Small intestine (tissue), 7 donors: Measurements from ENCODE around the gene PPP2R2B. TPM values are rescaled to one million over a fixed set of nuclear protein-coding genes. Genes with fewer than 3 reads are reported as not detected.
"Not testable (repeated sequence)": the region's sequence is repeated elsewhere in the genome, so short reads cannot be mapped to it uniquely, and the experiment has no call there.

Experiments used
- DNase-seq, 2 donors: peaks; one replicate each; pipeline versions ENCODE4 v3.0.0 to v3.0.0-alpha.2; 2013
- FAIRE-seq: peaks from 2 replicates; lab custom pipeline; 2012; peaks lifted over from hg19 to GRCh38; lab: Jason Lieb, UNC
- H3K27ac ChIP-seq, 3 donors: one replicate each; pipeline ENCODE4 v1.5.1; 2013; ENCODE audit warnings: low read length in 2 of 3, mild to moderate bottlenecking in 2 of 3, control low read depth in 1 of 3, inconsistent platforms in 1 of 3, low read depth in 1 of 3, moderate library complexity in 1 of 3
- H3K27me3 ChIP-seq, 3 donors: one replicate each; pipeline ENCODE4 v1.6.1; 2013; ENCODE audit warnings: low read length in 3 of 3, inconsistent platforms in 1 of 3; ENCODE audit not compliant: control insufficient read depth in 3 of 3, insufficient read depth in 3 of 3
- H3K36me3 ChIP-seq, 3 donors: one replicate each; pipeline ENCODE4 v1.6.1; 2013; ENCODE audit warnings: low read length in 3 of 3, inconsistent platforms in 1 of 3, low read depth in 1 of 3, mild to moderate bottlenecking in 1 of 3, moderate library complexity in 1 of 3; ENCODE audit not compliant: control insufficient read depth in 3 of 3, insufficient read depth in 2 of 3
- H3K4me1 ChIP-seq, 3 donors: one replicate each; pipeline ENCODE4 v1.6.1; 2013; ENCODE audit warnings: low read length in 2 of 3, inconsistent platforms in 1 of 3, low read depth in 1 of 3, mild to moderate bottlenecking in 1 of 3, moderate library complexity in 1 of 3; ENCODE audit not compliant: control insufficient read depth in 3 of 3, insufficient read depth in 2 of 3
- H3K4me3 ChIP-seq, 3 donors: one replicate each; pipeline ENCODE4 v1.5.1; 2013; ENCODE audit warnings: low read length in 3 of 3, control low read depth in 1 of 3, inconsistent platforms in 1 of 3, low read depth in 1 of 3, mild to moderate bottlenecking in 1 of 3, moderate library complexity in 1 of 3
- H3K9me3 ChIP-seq, 2 donors: one replicate each; pipeline ENCODE4 v1.6.1; 2013; ENCODE audit warnings: low read depth in 1 of 2, low read length in 1 of 2; ENCODE audit not compliant: control insufficient read depth in 2 of 2, insufficient read depth in 1 of 2
- WGBS, 3 donors: extraction: QIAGEN DNeasy Blood & Tissue Kit; methylation state at CpG; one replicate each; pipeline ENCODE4 v1.1.7; 2013; 5-methylcytosine and 5-hydroxymethylcytosine counted together
- polyA plus RNA-seq, 4 donors: library from polyadenylated mRNA; stranded (reverse) in 3 of 4; unstranded in 1 of 4; fragments of 200-250 nt in 3 of 4; fragments of 120-200 nt in 1 of 4; gene quantifications; one replicate each; pipeline versions ENCODE4 v1.2.1 to v1.2.3, GENCODE V29; 2013
- donor health status: healthy with polysubstance abuse.
- donor health status: control.
- donor health status: control.
- donor health status: Bipolar disorder and iron deficiency.
- donor health status: healthy.

Gene PPP2R2B
- polyA plus RNA-seq, 4 donors, result 0.22 to 3.8 (median 1.6) TPM

- Histone ChIP-seq H3K27me3 (no peaks in the 10 kb centered on the region), H3K27ac (no peak overlapping the region), H3K9me3 (no peaks in the 10 kb centered on the region), H3K36me3 (no peaks in the 10 kb centered on the region), H3K4me1 (no peaks in the 10 kb centered on the region), H3K4me3 (no peak overlapping the region)
- FAIRE-seq (no peak), DNase-seq (no peak)
- WGBS, 3 donors, result 83 to 94% (median 94%) methylated on average over 1 of the region's 1 CpG
These were observed 130.0 kb downstream of the PPP2R2B start for GRCh38 chr5:146748533-146748932.

- Histone ChIP-seq H3K27me3 (no peaks in the 10 kb centered on the region), H3K4me1 (no peaks in the 10 kb centered on the region)
- WGBS, 3 donors, result 30 to 57% (median 48%) methylated on average over 5 of the region's 5 CpGs
These were observed 132.5 kb downstream of the PPP2R2B start for GRCh38 chr5:146745931-146746577.

GRCh38 chr5:146744068-146744745, 134.3 kb downstream of the PPP2R2B start:
- DNase-seq, result no peak
- no peak overlapping the region for H3K4me3 ChIP-seq
- no peaks in the 10 kb centered on the region for H3K36me3 ChIP-seq
- FAIRE-seq, result no peak
- no peak overlapping the region for H3K27ac ChIP-seq
- H3K9me3 ChIP-seq, result no peaks in the 10 kb centered on the region
- H3K27me3 ChIP-seq, result no peaks in the 10 kb centered on the region
- 82 to 87% (median 84%) methylated on average over 2 of the region's 2 CpGs for WGBS, 3 donors
- H3K4me1 ChIP-seq, result no peaks in the 10 kb centered on the region

More at GRCh38 chr5:146745931-146746577, 132.5 kb downstream of the PPP2R2B start:
- H3K4me3 ChIP-seq, result no peak overlapping the region
- no peaks in the 10 kb centered on the region for H3K36me3 ChIP-seq
- no peak for FAIRE-seq
- no peaks in the 10 kb centered on the region for H3K9me3 ChIP-seq
- DNase-seq, result no peak
- no peak overlapping the region for H3K27ac ChIP-seq

GRCh38 chr5:146734936-146735577, 143.5 kb downstream of the PPP2R2B start:
- no peaks in the 10 kb centered on the region for H3K36me3 ChIP-seq
- H3K4me1 ChIP-seq, result no peaks in the 10 kb centered on the region
- no peak for FAIRE-seq
- peaks cover 0 to 2% of the 10 kb centered on the region in 2 donors for H3K9me3 ChIP-seq
- 76 to 86% (median 85%) methylated on average over 5 of the region's 5 CpGs for WGBS, 3 donors
- no peak overlapping the region for H3K4me3 ChIP-seq
- H3K27ac ChIP-seq, result no peak overlapping the region
- no peak for DNase-seq
- H3K27me3 ChIP-seq, result no peaks in the 10 kb centered on the region

GRCh38 chr5:146732962-146733361, 145.6 kb downstream of the PPP2R2B start:
- 60 to 82% (median 80%) methylated on average over 3 of the region's 3 CpGs for WGBS, 3 donors
- H3K4me3 ChIP-seq, result no peak overlapping the region
- no peak overlapping the region for H3K27ac ChIP-seq
- H3K27me3 ChIP-seq, result no peaks in the 10 kb centered on the region
- DNase-seq, result no peak
- no peak for FAIRE-seq
- no peaks in the 10 kb centered on the region for H3K36me3 ChIP-seq
- H3K4me1 ChIP-seq, result no peaks in the 10 kb centered on the region
- peaks cover 0 to 15% of the 10 kb centered on the region in 2 donors for H3K9me3 ChIP-seq

- FAIRE-seq (no peak), DNase-seq (no peak)
- Histone ChIP-seq H3K4me3 (no peak overlapping the region), H3K27ac (no peak overlapping the region), H3K9me3 (peaks cover 0 to 15% of the 10 kb centered on the region in 2 donors), H3K36me3 (no peaks in the 10 kb centered on the region), H3K4me1 (no peaks in the 10 kb centered on the region), H3K27me3 (no peaks in the 10 kb centered on the region)
- 45 to 62% (median 58%) methylated on average over 5 of the region's 5 CpGs for WGBS, 3 donors
These were observed 146.5 kb downstream of the PPP2R2B start for GRCh38 chr5:146731909-146732659.

GRCh38 chr5:146728746-146729145, 149.8 kb downstream of the PPP2R2B start:
- not testable (repeated sequence) for DNase-seq, H3K4me1 ChIP-seq, H3K27me3 ChIP-seq, H3K36me3 ChIP-seq, FAIRE-seq, H3K4me3 ChIP-seq, H3K27ac ChIP-seq
- 92 to 95% (median 93%) methylated on average over 3 of the region's 3 CpGs for WGBS, 3 donors
- peaks cover 0 to 15% of the 10 kb centered on the region in 2 donors for H3K9me3 ChIP-seq

GRCh38 chr5:146726891-146727290, 151.7 kb downstream of the PPP2R2B start:
- WGBS, 3 donors, result 62 to 83% (median 74%) methylated on average over 1 of the region's 1 CpG
- H3K4me1 ChIP-seq, result no peaks in the 10 kb centered on the region

More at GRCh38 chr5:146726891-146727290, 151.7 kb downstream of the PPP2R2B start:
- Histone ChIP-seq H3K4me3 (no peak overlapping the region), H3K9me3 (peaks cover 0 to 15% of the 10 kb centered on the region in 2 donors), H3K27me3 (no peaks in the 10 kb centered on the region), H3K27ac (no peak overlapping the region), H3K36me3 (no peaks in the 10 kb centered on the region)
- DNase-seq (no peak), FAIRE-seq (no peak)
